ENCODE data around the gene LRRC3C.

Gene LRRC3C

GRCh38 chr17:39979016-39979670 is 51.6 kb downstream of the LRRC3C start:
- DNase-seq (ENCODE audit: low read depth) = no peak

- DNase-seq (ENCODE audit: low read depth) = no peak
These were observed 52.4 kb downstream of the LRRC3C start for GRCh38 chr17:39979893-39980350.

- peak; percentile 96 for DNase-seq (ENCODE audit: low read depth)
These were observed 53.0 kb downstream of the LRRC3C start, which contains the start of gene PSMD3 for GRCh38 chr17:39980351-39981206. Gene PSMD3, plus strand, starts transcription at chr17:39980807. Its CDS starts 164 bp downstream, at chr17:39980971.

GRCh38 chr17:39981207-39981741 is 53.7 kb downstream of the LRRC3C start:
- DNase-seq (ENCODE audit: low read depth) = no peak

- DNase-seq (ENCODE audit: low read depth) = no peak
These were observed 54.3 kb downstream of the LRRC3C start for GRCh38 chr17:39981766-39982375.

- DNase-seq (ENCODE audit: low read depth) = no peak
These were observed 60.8 kb downstream of the LRRC3C start for GRCh38 chr17:39988206-39988810.

- DNase-seq (ENCODE audit: low read depth) = no peak
These were observed 66.9 kb downstream of the LRRC3C start for GRCh38 chr17:39994448-39994847.

Data from stimulated activated CD8-positive, alpha-beta memory T cell treated with anti-CD3 and anti-CD28 coated beads, Interleukin-12 subunit alpha, Interleukin-12 subunit beta, amount 100 ng/mL, for 1 hour (primary cell).